Spleen (tissue), 11 donors: ENCODE results near the gene HOXB6. TPM values are rescaled to one million over a fixed set of nuclear protein-coding genes. Genes with fewer than 3 reads are reported as not detected.
A peak's percentile ranks its signal among the peaks of the same experiment; 100 is the strongest.

Experiments
- DNase-seq: peaks from one replicate; pipeline ENCODE4 v3.0.0-alpha.2; 2020
- H3K27ac ChIP-seq, 8 donors: fragments of 200-600 bp; sonication (generic) in 7 of 8; 1 replicate in 4 of 8; 2 replicates in 4 of 8; pipeline versions ENCODE4 v1.5.0 to v1.8.0; 2016 to 2021; ENCODE audit warnings: inconsistent platforms in 4 of 8, mild to moderate bottlenecking in 4 of 8, moderate library complexity in 1 of 8
- H3K27me3 ChIP-seq, 7 donors: fragments of 200-600 bp; sonication (generic) in 6 of 7; replicated peaks in 1 of 7; 1 replicate in 4 of 7; 2 replicates in 3 of 7; pipeline versions ENCODE4 v1.5.0 to v1.8.0; 2016 to 2021; ENCODE audit warnings: inconsistent platforms in 3 of 7, mild to moderate bottlenecking in 1 of 7
- H3K36me3 ChIP-seq, 6 donors: fragments of 200-600 bp; sonication (generic) in 5 of 6; 1 replicate in 4 of 6; 2 replicates in 2 of 6; pipeline versions ENCODE4 v1.5.0 to v1.8.0; 2016 to 2021; ENCODE audit warnings: inconsistent platforms in 2 of 6
- H3K4me1 ChIP-seq, 6 donors: fragments of 200-600 bp; sonication (generic) in 5 of 6; 1 replicate in 3 of 6; 2 replicates in 3 of 6; pipeline versions ENCODE4 v1.5.0 to v1.8.0; 2016 to 2021; ENCODE audit warnings: inconsistent platforms in 3 of 6
- H3K4me3 ChIP-seq, 8 donors: fragments of 200-600 bp; sonication (generic) in 7 of 8; 1 replicate in 4 of 8; 2 replicates in 4 of 8; pipeline versions ENCODE4 v1.5.0 to v1.8.0; 2016 to 2021; ENCODE audit warnings: inconsistent platforms in 4 of 8, mild to moderate bottlenecking in 4 of 8, moderate library complexity in 2 of 8
- H3K9me3 ChIP-seq, 8 donors: fragments of 200-600 bp; sonication (generic) in 7 of 8; 1 replicate in 4 of 8; 2 replicates in 4 of 8; pipeline versions ENCODE4 v1.5.0 to v1.8.0; 2016 to 2021; ENCODE audit warnings: inconsistent platforms in 4 of 8
- CTCF ChIP-seq, 11 experiments: fragments of 200-600 bp in 7 of 11; fragments of 450-650 bp in 4 of 11; sonication (generic) in 4 of 11; IDR thresholded peaks in 8 of 11; conservative IDR thresholded peaks in 3 of 11; 1 replicate in 7 of 11; 2 replicates in 4 of 11; pipeline versions ENCODE4 v1.4.0 to v1.8.0; 2016 to 2021; ENCODE audit warnings: antibody characterized with exemption in 11 of 11, inconsistent platforms in 4 of 11, mild to moderate bottlenecking in 1 of 11
- POLR2A ChIP-seq, 3 donors: fragments of 450-650 bp; IDR thresholded peaks; one replicate each; pipeline ENCODE4 v1.5.1; 2017; ENCODE audit warnings: antibody characterized with exemption in 3 of 3, mild to moderate bottlenecking in 1 of 3
- POLR2AphosphoS5 ChIP-seq, 3 donors: sonication (generic); formaldehyde crosslinking; IDR thresholded peaks; one replicate each; pipeline ENCODE4 v1.5.1; 2017; ENCODE audit warnings: antibody characterized with exemption in 3 of 3
- WGBS, 5 donors: extraction: QIAGEN DNeasy Blood & Tissue Kit in 3 of 5; methylation state at CpG; one replicate each; pipeline versions ENCODE4 v1.1.5 to v1.1.7; 2013 to 2018; 5-methylcytosine and 5-hydroxymethylcytosine counted together
- intact Hi-C: fragments of 100-400 bp; cut with DNase I; formaldehyde crosslinking; loops from one replicate; pipeline ENCODE4 v1.15.0; 2023; ENCODE audit warnings: low total_unique reads
- polyA plus RNA-seq, 3 donors: library from polyadenylated mRNA; stranded (reverse); fragments of 200-250 nt; gene quantifications; one replicate each; pipeline ENCODE4 v1.2.1, GENCODE V29; 2013
- total RNA-seq, 7 donors: library from RNA; depleted of rRNA in 3 of 7; stranded (reverse); fragments of >200 nt in 3 of 7; fragmentation: NEBNext Ultra II Directional in 4 of 7; extraction: Animal tissue kit (Norgen Biotek cat#: 25700) in 4 of 7; gene quantifications; one replicate each; pipeline versions ENCODE4 v1.1.0 to v1.2.1, GENCODE V29; 2016 to 2021
- donor health status: healthy with polysubstance abuse.
- donor health status: DM: no; HTN: no; CAD: no; lungs with moderate emphysema.
- donor health status: DM: no; HTN: no; CAD: no.
- donor health status: Bipolar disorder and iron deficiency.
- donor health status: healthy.
- donor health status: DM: no; HTN: no; CAD: no.
- donor health status: DM: yes; HTN: yes; CAD: no.

The HOXB6 gene
- total and polyA plus RNA-seq, 10 donors = 1.2 to 4.5 (median 2.9) TPM

- peaks cover 14 to 60% (median 50%) of the 10 kb centered on the region in 6 donors for H3K4me1 ChIP-seq
- WGBS, 5 donors = 1 to 4% (median 2%) methylated on average over 15 of the region's 15 CpGs
- TF ChIP-seq POLR2AphosphoS5 (IDR thresholded peaks at IDR 0.05) (no peak), POLR2A (IDR thresholded peaks at IDR 0.05) (no peak), CTCF (IDR thresholded peaks at IDR 0.05 in 8 of 11, conservative IDR thresholded peaks at IDR 0.05 in 3 of 11) (no peak)
- intact Hi-C loops = loop anchor here (10.0 kb wide), 1 partner anchor 458 kb away; no protein-coding TSS in a partner anchor
- H3K27me3 ChIP-seq = peaks cover 13 to 100% (median 86%) of the 10 kb centered on the region in 7 donors
- H3K4me3 ChIP-seq = peak overlapping the region in 6 of 8 donors; percentile 17 to 85 (median 63)
- no peak overlapping the region for H3K27ac ChIP-seq
- DNase-seq = no peak
- H3K36me3 ChIP-seq = no peaks in the 10 kb centered on the region
- no peaks in the 10 kb centered on the region for H3K9me3 ChIP-seq
These were observed 7.7 kb upstream of the HOXB6 start for GRCh38 chr17:48612456-48612853.

- no peak for DNase-seq
- no peaks in the 10 kb centered on the region for H3K9me3 ChIP-seq
- H3K27me3 ChIP-seq = peaks cover 13 to 100% (median 85%) of the 10 kb centered on the region in 7 donors
- H3K27ac ChIP-seq = peak overlapping the region in 2 of 8 donors; percentile 24 to 80
- peak overlapping the region; percentile 45 to 85 (median 66) for H3K4me3 ChIP-seq
- TF ChIP-seq CTCF (IDR thresholded peaks at IDR 0.05 in 8 of 11, conservative IDR thresholded peaks at IDR 0.05 in 3 of 11) (no peak), POLR2A (IDR thresholded peaks at IDR 0.05) (no peak), POLR2AphosphoS5 (IDR thresholded peaks at IDR 0.05) (no peak)
- WGBS, 5 donors = 3 to 11% (median 8%) methylated on average over 33 to 36 of the region's 36 CpGs
- intact Hi-C loops = loop anchor here (10.0 kb wide), 1 partner anchor 457 kb away; no protein-coding TSS in a partner anchor
- H3K36me3 ChIP-seq = no peaks in the 10 kb centered on the region
- H3K4me1 ChIP-seq = peaks cover 14 to 59% (median 49%) of the 10 kb centered on the region in 6 donors
These were observed 7.1 kb upstream of the HOXB6 start for GRCh38 chr17:48611681-48612455.

GRCh38 chr17:48611213-48611612 lies 6.4 kb upstream of the HOXB6 start:
- no peak for DNase-seq
- 1 to 3% (median 1%) methylated on average over 22 of the region's 22 CpGs for WGBS, 5 donors
- Histone ChIP-seq H3K4me1 (peaks cover 14 to 59% (median 49%) of the 10 kb centered on the region in 6 donors), H3K36me3 (no peaks in the 10 kb centered on the region), H3K27me3 (peaks cover 8 to 100% (median 82%) of the 10 kb centered on the region in 7 donors), H3K27ac (peak overlapping the region in 5 of 8 donors; percentile 63 to 80 (median 67)), H3K9me3 (no peaks in the 10 kb centered on the region), H3K4me3 (peak overlapping the region; percentile 45 to 85 (median 66))
- intact Hi-C loops = loop anchor here (10.0 kb wide), 1 partner anchor 456 kb away; no protein-coding TSS in a partner anchor
- TF ChIP-seq POLR2AphosphoS5 (IDR thresholded peaks at IDR 0.05) (no peak), CTCF (IDR thresholded peaks at IDR 0.05 in 8 of 11, conservative IDR thresholded peaks at IDR 0.05 in 3 of 11) (no peak), POLR2A (IDR thresholded peaks at IDR 0.05) (no peak)
